H1 (cell line): ENCODE data around the gene LCN15. TPM values are rescaled to one million over a fixed set of nuclear protein-coding genes. Genes with fewer than 3 reads are reported as not detected.

Experiments
- CTCF ChIA-PET: fragments of 300-600 bp; sonication (Branson Sonifier 250); formaldehyde crosslinking; loops from one replicate; lab custom pipeline; 2021; ENCODE audit not compliant: partially characterized antibody; lab: Charles Lee
- POLR2A ChIA-PET: fragments of 300-600 bp; sonication (Branson Sonifier 250); formaldehyde crosslinking; loops from one replicate; lab custom pipeline; 2021; ENCODE audit warnings: inconsistent platforms; ENCODE audit not compliant: partially characterized antibody; lab: Charles Lee
- DNase-seq, 2 experiments: peaks; one replicate each; pipeline versions ENCODE4 v3.0.0 to v3.0.0-alpha.2; 2010 to 2022; ENCODE audit warnings: low spot score in 2 of 2, low read depth in 1 of 2, mixed read lengths in 1 of 2
- FAIRE-seq: peaks from 2 replicates; lab custom pipeline; 2011; peaks lifted over from hg19 to GRCh38; lab: Jason Lieb, UNC
- H2AFZ ChIP-seq: 2 replicates; pipeline ENCODE4 v1.8.1; 2012; ENCODE audit warnings: low read length, inconsistent platforms
- H2AK5ac ChIP-seq: 2 replicates; pipeline ENCODE4 v1.6.1; 2013; ENCODE audit warnings: low read depth, low read length
- H2BK120ac ChIP-seq: replicated peaks from 2 replicates; pipeline ENCODE3; 2013; ENCODE audit warnings: low read depth, low read length, inconsistent platforms
- H2BK12ac ChIP-seq: 2 replicates; pipeline ENCODE4 v1.6.1; 2013; ENCODE audit warnings: low read depth, low read length
- H2BK15ac ChIP-seq: 2 replicates; pipeline ENCODE4 v1.6.1; 2013; ENCODE audit warnings: low read length
- H2BK20ac ChIP-seq: 2 replicates; pipeline ENCODE4 v1.6.1; 2013; ENCODE audit warnings: low read length
- H2BK5ac ChIP-seq: 2 replicates; pipeline ENCODE4 v1.6.1; 2013; ENCODE audit warnings: low read depth, low read length
- H3K14ac ChIP-seq: 2 replicates; pipeline ENCODE4 v1.6.1; 2013; ENCODE audit warnings: inconsistent platforms; ENCODE audit not compliant: insufficient read length
- H3K18ac ChIP-seq: 2 replicates; pipeline ENCODE4 v1.6.1; 2013; ENCODE audit warnings: low read length; ENCODE audit errors: extremely low read depth
- H3K23ac ChIP-seq: 2 replicates; pipeline ENCODE4 v1.6.1; 2013; ENCODE audit warnings: inconsistent platforms; ENCODE audit not compliant: insufficient read length
- H3K23me2 ChIP-seq: 2 replicates; pipeline ENCODE4 v1.6.1; 2013; ENCODE audit warnings: low read depth, low read length
- H3K27ac ChIP-seq: 2 replicates; pipeline ENCODE4 v1.6.1; 2011; ENCODE audit warnings: low read depth, low read length, inconsistent platforms
- H3K27me3 ChIP-seq, 4 experiments: replicated peaks in 1 of 4; 1 replicate in 1 of 4; 2 replicates in 3 of 4; pipeline versions ENCODE4 v1.6.1 to v1.8.1; 2011 to 2013; ENCODE audit warnings: low read length in 3 of 4, mild to moderate bottlenecking in 3 of 4, inconsistent platforms in 2 of 4, mixed read lengths in 2 of 4, moderate library complexity in 1 of 4; ENCODE audit not compliant: control insufficient read depth in 3 of 4, insufficient read depth in 3 of 4; ENCODE audit errors: extremely low read depth in 1 of 4
- H3K36me3 ChIP-seq, 4 experiments: 2 replicates each; pipeline versions ENCODE4 v1.6.1 to v1.8.1; 2011 to 2013; ENCODE audit warnings: mild to moderate bottlenecking in 4 of 4, low read length in 3 of 4, moderate library complexity in 2 of 4, control low read depth in 1 of 4, inconsistent platforms in 1 of 4; ENCODE audit not compliant: insufficient read depth in 4 of 4, control insufficient read depth in 2 of 4
- H3K4ac ChIP-seq: replicated peaks from 2 replicates; pipeline ENCODE3; 2013; ENCODE audit warnings: low read length, low read depth, mixed read lengths, inconsistent platforms; ENCODE audit not compliant: insufficient read length
- H3K4me1 ChIP-seq, 4 experiments: replicated peaks in 1 of 4; 1 replicate in 1 of 4; 2 replicates in 3 of 4; pipeline versions ENCODE4 v1.6.1 to v1.8.1; 2011 to 2013; ENCODE audit warnings: low read length in 3 of 4, inconsistent platforms in 2 of 4, mixed read lengths in 1 of 4; ENCODE audit not compliant: insufficient read depth in 4 of 4, control insufficient read depth in 3 of 4
- H3K4me2 ChIP-seq, 2 experiments: 2 replicates each; pipeline versions ENCODE4 v1.6.1 to v1.8.1; 2011 to 2013; ENCODE audit warnings: low read depth in 2 of 2, low read length in 2 of 2, control low read depth in 1 of 2, inconsistent platforms in 1 of 2, mild to moderate bottlenecking in 1 of 2; ENCODE audit not compliant: insufficient read depth in 1 of 2
- H3K4me3 ChIP-seq, 4 experiments: fragments of 200-600, 300-600 bp in 1 of 4; sonication (generic), shearing (Covaris generic), sonication (Bioruptor Twin) in 1 of 4; 2 replicates each; pipeline versions ENCODE4 v1.5.1 to v1.8.1; 2011 to 2016; ENCODE audit warnings: low read length in 4 of 4, low read depth in 3 of 4, control low read depth in 2 of 4, inconsistent platforms in 2 of 4, mild to moderate bottlenecking in 2 of 4, mixed read lengths in 1 of 4, moderate library complexity in 1 of 4; ENCODE audit not compliant: insufficient read depth in 2 of 4; ENCODE audit errors: extremely low read depth in 1 of 4
- H3K56ac ChIP-seq: replicated peaks from 2 replicates; pipeline ENCODE3; 2013; ENCODE audit warnings: low read depth, mild to moderate bottlenecking, mixed read lengths, low read length, inconsistent platforms; ENCODE audit not compliant: insufficient read length
- H3K79me1 ChIP-seq: 2 replicates; pipeline ENCODE4 v1.6.1; 2013; ENCODE audit warnings: low read depth, low read length, control low read depth
- H3K79me2 ChIP-seq, 2 experiments: 2 replicates each; pipeline versions ENCODE4 v1.6.1 to v1.8.1; 2012 to 2013; ENCODE audit warnings: low read length in 2 of 2, mild to moderate bottlenecking in 2 of 2, inconsistent platforms in 1 of 2; ENCODE audit not compliant: insufficient read depth in 2 of 2, control insufficient read depth in 1 of 2
- H3K9ac ChIP-seq, 4 experiments: replicated peaks in 1 of 4; 1 replicate in 1 of 4; 2 replicates in 3 of 4; pipeline versions ENCODE4 v1.6.1 to v1.8.1; 2011 to 2013; ENCODE audit warnings: low read depth in 3 of 4, low read length in 3 of 4, control low read depth in 2 of 4, mild to moderate bottlenecking in 2 of 4, moderate library complexity in 2 of 4, inconsistent platforms in 1 of 4; ENCODE audit errors: extremely low read depth in 1 of 4
- H3K9me3 ChIP-seq, 2 experiments: 2 replicates each; pipeline versions ENCODE4 v1.6.1 to v1.8.1; 2012 to 2013; ENCODE audit warnings: mild to moderate bottlenecking in 2 of 2, moderate library complexity in 2 of 2, control low read depth in 1 of 2, inconsistent platforms in 1 of 2, low read depth in 1 of 2, low read length in 1 of 2, mixed read lengths in 1 of 2; ENCODE audit not compliant: insufficient read depth in 2 of 2
- H4K20me1 ChIP-seq, 2 experiments: replicated peaks in 1 of 2; 2 replicates each; pipeline versions ENCODE3 to v1.8.1; 2011 to 2013; ENCODE audit warnings: inconsistent platforms in 2 of 2, low read length in 2 of 2, mild to moderate bottlenecking in 1 of 2; ENCODE audit not compliant: insufficient read depth in 2 of 2, control insufficient read depth in 1 of 2
- H4K5ac ChIP-seq: 2 replicates; pipeline ENCODE4 v1.6.1; 2013; ENCODE audit warnings: low read length, low read depth, mixed read lengths, inconsistent platforms; ENCODE audit not compliant: insufficient read length
- H4K8ac ChIP-seq: 2 replicates; pipeline ENCODE4 v1.8.0; 2013; ENCODE audit warnings: mild to moderate bottlenecking, moderate library complexity, low read length, inconsistent platforms; ENCODE audit not compliant: insufficient read depth; ENCODE audit errors: extremely low read depth
- H4K91ac ChIP-seq: replicated peaks from 2 replicates; pipeline ENCODE3; 2013; ENCODE audit warnings: low read length, mixed read lengths, inconsistent platforms; ENCODE audit not compliant: insufficient read length
- HDAC2 ChIP-seq, 2 experiments: fragments of 300-600 bp in 1 of 2; sonication (generic) in 1 of 2; IDR thresholded peaks; 2 replicates each; pipeline ENCODE4 v1.6.1; 2011 to 2012; ENCODE audit warnings: low read depth in 2 of 2, low read length in 2 of 2, mild to moderate bottlenecking in 2 of 2, moderate library complexity in 2 of 2, borderline replicate concordance in 1 of 2, inconsistent platforms in 1 of 2
- RBBP5 ChIP-seq: IDR thresholded peaks from 2 replicates; pipeline ENCODE4 v1.7.1; 2012; ENCODE audit warnings: low read depth, mild to moderate bottlenecking, inconsistent platforms, low read length, moderate library complexity, borderline replicate concordance
- WGBS, 2 experiments: shearing (Covaris generic) in 1 of 2; methylation state at CpG; one replicate each; pipeline versions ENCODE4 v1.1.6 to v1.1.7; 2013 to 2015; ENCODE audit warnings: low lambda C conversion rate in 2 of 2, mixed read lengths in 2 of 2, inconsistent platforms in 1 of 2, low coverage in 1 of 2, missing lambda C conversion rate in 1 of 2; ENCODE audit not compliant: insufficient replicate concordance in 2 of 2, insufficient coverage in 1 of 2, insufficient read length in 1 of 2; ENCODE audit errors: extremely low coverage in 1 of 2, missing lambda C conversion rate in 1 of 2; 5-methylcytosine and 5-hydroxymethylcytosine counted together
- polyA plus RNA-seq, 7 experiments: library from polyadenylated mRNA; depleted of rRNA in 3 of 7; stranded (reverse) in 5 of 7; unstranded in 2 of 7; fragments of >200 nt in 5 of 7; fragments of 200-250 nt in 2 of 7; gene quantifications; 1 replicate in 5 of 7; 2 replicates in 1 of 7; 4 replicates in 1 of 7; pipeline versions ENCODE4 v1.2.1 to v1.2.3, GENCODE V29; 2011 to 2013; ENCODE audit warnings: missing spikeins in 2 of 7, mixed read lengths in 2 of 7
- total RNA-seq: library from RNA; stranded (reverse); fragmentation: NEBNext Ultra II Directional; extraction: Animal tissue kit (Norgen Biotek cat#: 25700); gene quantifications from 2 replicates; pipeline ENCODE4 v1.2.1, GENCODE V29; 2021

Gene LCN15
- total and polyA plus RNA-seq, 2 of the 8 experiments (the other 6 are each of a cell fraction or from before 2014, with no cell fraction given): 0.08 to 0.47 TPM

- H4K91ac ChIP-seq: no peak overlapping the region
- H3K79me2 ChIP-seq: peaks cover 0 to 11% of the 10 kb centered on the region in 2 experiments; a peak in 1 of 4 replicates
- peak overlapping the region; percentile 56 to 94 (median 76); a peak in 5 of 8 replicates for H3K4me3 ChIP-seq
- POLR2A ChIA-PET: interaction anchor here (1.1 to 11.2 kb wide), 4 partner anchors 9 to 29 kb away, joined by 3 to 223 read pairs (median 24); no protein-coding TSS in a partner anchor
- TF ChIP-seq RBBP5: 0 out of 2 replicates have a peak, but pooled peaks have one; percentile 2
- no peak for TF ChIP-seq HDAC2 (IDR thresholded peaks at IDR 0.05; ENCODE audit: borderline replicate concordance in 1 of 2, low read depth in 2 of 2, low read length in 2 of 2)
- H2BK15ac ChIP-seq: no peak overlapping the region
- H4K20me1 ChIP-seq: peaks cover 13 to 17% of the 10 kb centered on the region in 2 experiments
- no peak overlapping the region for H3K18ac ChIP-seq
- H2BK120ac ChIP-seq: no peak overlapping the region
- no peak overlapping the region for H2AFZ ChIP-seq
- H3K4me2 ChIP-seq: peak overlapping the region; percentile 80 to 90
- H3K27ac ChIP-seq: no peak overlapping the region
- H4K8ac ChIP-seq: no peak overlapping the region
- H3K4ac ChIP-seq: no peak overlapping the region
- H3K23ac ChIP-seq: no peak overlapping the region
- 91% methylated on average over 6 of the region's 8 CpGs; no CpG with 5 or more reads in 1 of the 2 experiments for WGBS, 2 experiments
- peak overlapping the region in 2 of 4 experiments; percentile 20 to 51; a peak in 1 of 7 replicates for H3K9ac ChIP-seq
- DNase-seq (no peak), FAIRE-seq (no peak)
- no peaks in the 10 kb centered on the region for H3K9me3 ChIP-seq
- no peak overlapping the region for H2BK20ac ChIP-seq
- no peak overlapping the region for H2BK5ac ChIP-seq
- H3K23me2 ChIP-seq: peaks cover 3% of the 10 kb centered on the region; the same call in 1 of the 2 replicates
- H3K56ac ChIP-seq: no peak overlapping the region
- peaks cover 0 to 4% (median 3%) of the 10 kb centered on the region in 4 experiments; a peak in 4 of 7 replicates for H3K27me3 ChIP-seq
- H3K14ac ChIP-seq: no peak overlapping the region
- peaks cover 0 to 12% (median 6%) of the 10 kb centered on the region in 4 experiments; a peak in 5 of 7 replicates for H3K4me1 ChIP-seq
- CTCF ChIA-PET: interaction anchor here (1.1 to 9.2 kb wide), 6 partner anchors 9 to 228 kb away, joined by 3 to 62 read pairs (median 4); no protein-coding TSS in a partner anchor
- no peak overlapping the region for H2BK12ac ChIP-seq
- H2AK5ac ChIP-seq: peak overlapping the region; percentile 53; the same call in 1 of the 2 replicates
- no peak overlapping the region for H4K5ac ChIP-seq
- no peaks in the 10 kb centered on the region for H3K36me3 ChIP-seq
- peaks cover 21% of the 10 kb centered on the region for H3K79me1 ChIP-seq
Measured at GRCh38 chr9:136713550-136713949, 50.8 kb downstream of the LCN15 start.
